HG03439 (cell line): ENCODE measurements around the gene GRID2.

Experiments
- ATAC-seq: cut with Tn5 transposase; IDR thresholded peaks from one replicate; pipeline ENCODE4 v1.9.1; 2021; ENCODE audit warnings: mild to moderate bottlenecking, moderate library complexity; ENCODE audit not compliant: unreplicated experiment

The GRID2 gene

GRCh38 chr4:93053140-93053539, 749.4 kb downstream of the GRID2 start:
- no peak for ATAC-seq

DNA sequence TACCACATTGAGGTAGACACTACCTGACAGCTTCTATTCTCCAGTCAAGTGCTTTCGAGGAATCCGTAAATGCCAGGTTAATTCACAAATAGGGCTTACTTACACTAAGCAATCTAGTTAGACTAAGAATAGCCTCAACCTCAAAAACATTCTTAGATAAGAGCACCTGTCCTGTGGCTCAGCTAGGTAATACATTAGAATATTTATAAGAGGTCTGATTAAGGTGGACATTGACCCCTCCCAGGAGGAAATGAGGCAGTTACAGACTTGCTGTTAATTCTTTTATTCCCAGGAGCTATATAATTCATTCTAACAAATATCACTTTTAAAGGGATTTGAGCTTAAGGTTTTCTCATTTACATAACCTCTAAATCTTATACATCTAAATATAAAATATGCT, 758.1 kb downstream of the GRID2 start:
- no peak for ATAC-seq

GRCh38 chr4:93063325-93063724, 759.6 kb downstream of the GRID2 start:
- ATAC-seq = no peak

DNA sequence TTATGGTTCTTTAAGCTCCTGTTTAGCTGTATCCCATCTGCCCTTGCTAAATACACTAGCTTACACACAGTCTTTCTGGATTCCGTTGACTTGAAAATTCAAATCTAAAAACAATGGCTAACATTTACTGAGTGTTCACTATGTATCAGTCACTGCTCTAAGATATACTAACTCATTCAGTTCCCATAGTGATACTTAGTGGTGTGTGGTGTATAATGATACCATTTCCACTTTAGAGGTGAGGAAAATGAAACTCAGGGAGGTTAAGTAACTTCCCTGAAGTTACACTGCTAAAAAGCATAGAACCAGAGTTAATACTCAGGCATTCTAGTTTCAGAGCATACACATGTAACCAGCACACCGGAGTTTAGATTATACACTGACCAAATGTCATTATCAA, 762.0 kb downstream of the GRID2 start:
- no peak for ATAC-seq

- no peak for ATAC-seq
Measured at GRCh38 chr4:93066749-93067148, 763.0 kb downstream of the GRID2 start.

GRCh38 chr4:93072292-93072691, 768.5 kb downstream of the GRID2 start:
- no peak for ATAC-seq

DNA sequence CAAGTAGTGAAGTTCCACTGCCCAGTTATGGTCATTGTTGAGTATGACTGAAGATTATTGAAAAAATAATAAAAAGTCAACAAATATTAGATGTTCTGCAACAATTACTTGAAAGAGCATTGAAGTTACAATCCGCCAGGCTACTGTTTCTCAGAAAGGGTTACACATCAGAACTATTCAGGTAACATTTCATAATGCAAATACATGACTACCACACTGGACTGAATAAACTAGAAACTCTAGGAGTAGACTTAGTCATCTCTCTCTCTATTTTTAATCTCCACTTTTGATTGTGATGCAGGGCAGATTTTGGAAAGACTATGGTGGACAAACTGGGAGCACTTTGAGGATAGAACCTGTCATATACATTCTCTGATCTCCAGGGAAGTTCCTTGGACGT, 776.5 kb downstream of the GRID2 start:
- no peak for ATAC-seq

- no peak for ATAC-seq
Measured at GRCh38 chr4:93084599-93085305, 781.0 kb downstream of the GRID2 start.

DNA sequence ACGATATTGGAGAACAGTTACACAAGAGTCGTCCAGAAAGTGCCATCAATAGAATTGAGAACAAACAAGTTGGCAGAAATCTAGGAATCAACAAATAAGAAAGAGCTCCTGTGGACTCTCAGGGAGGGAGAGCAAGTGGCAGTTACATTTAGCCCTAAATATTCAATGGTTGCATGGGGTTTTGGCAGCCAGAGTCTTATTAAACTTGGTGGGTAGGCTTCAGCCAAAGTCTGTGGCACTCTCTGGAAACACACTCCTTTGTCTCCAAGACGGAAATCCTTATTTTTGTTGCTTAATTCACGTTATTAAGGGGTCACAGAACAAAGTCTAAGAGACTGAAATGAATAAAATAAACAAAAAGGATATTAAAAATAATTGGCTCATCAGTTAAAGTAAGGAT, 782.6 kb downstream of the GRID2 start:
- no peak for ATAC-seq

GRCh38 chr4:93092765-93093164, 789.0 kb downstream of the GRID2 start:
- no peak for ATAC-seq

- no peak for ATAC-seq
Measured at GRCh38 chr4:93103042-93103441, 799.3 kb downstream of the GRID2 start.

DNA sequence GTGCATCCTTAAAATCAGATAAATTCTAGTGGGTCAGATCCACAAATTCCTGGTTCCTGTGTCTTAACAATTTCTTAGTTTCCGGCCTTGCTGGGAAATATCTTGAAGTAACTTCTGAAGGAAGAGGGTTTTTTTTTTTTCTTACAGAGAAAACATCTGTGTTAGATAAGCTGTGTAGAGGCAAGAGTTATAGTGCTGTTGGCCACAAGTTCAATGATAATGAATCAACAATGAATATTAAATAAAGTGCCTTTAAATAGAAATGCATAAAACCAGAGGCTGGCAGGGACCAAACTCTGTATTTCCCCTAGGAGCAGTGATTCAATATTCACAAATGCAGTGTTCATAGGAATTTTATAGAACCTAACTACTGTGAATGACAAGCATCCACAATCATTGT, 812.9 kb downstream of the GRID2 start:
- no peak for ATAC-seq

GRCh38 chr4:93127489-93127888, 823.7 kb downstream of the GRID2 start:
- ATAC-seq = no peak

GRCh38 chr4:93132631-93133030, 828.9 kb downstream of the GRID2 start:
- no peak for ATAC-seq

DNA sequence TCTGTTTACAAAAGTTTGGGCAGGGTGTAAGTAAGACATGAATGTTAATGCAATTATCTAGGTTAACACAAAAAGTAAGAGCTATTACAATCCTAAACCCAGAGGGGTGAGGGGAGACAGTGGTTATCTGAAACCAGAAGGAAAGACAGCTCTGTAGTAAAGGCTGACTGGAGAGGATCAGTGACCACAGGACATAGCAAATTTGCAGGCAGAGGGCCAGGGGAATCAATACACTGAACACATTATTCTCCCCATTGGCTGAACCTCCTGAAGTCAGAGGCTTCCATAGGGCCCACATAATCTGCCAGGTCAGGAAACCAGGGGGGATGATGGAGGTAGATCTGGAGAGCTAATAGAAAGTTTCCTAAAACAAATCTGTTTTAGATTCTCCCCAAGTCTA, 835.4 kb downstream of the GRID2 start:
- no peak for ATAC-seq

DNA sequence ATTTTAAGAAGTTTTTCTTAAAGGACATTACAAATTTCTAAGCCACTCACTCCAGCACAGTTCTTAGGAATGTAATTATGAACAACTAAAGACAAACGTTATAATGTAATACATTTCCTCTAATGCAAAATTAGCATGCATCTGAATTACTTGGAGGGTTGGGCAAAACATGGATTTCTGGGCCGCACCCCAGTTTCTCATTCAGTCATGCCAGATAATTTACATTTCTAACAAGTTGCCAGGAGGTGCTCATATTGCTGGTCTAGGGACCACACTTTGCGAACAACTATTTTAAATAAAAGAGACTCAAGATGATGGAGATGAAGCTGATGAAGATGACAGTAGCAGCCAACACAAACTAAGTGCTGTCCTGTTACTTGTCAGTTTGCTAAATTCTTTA, 840.1 kb downstream of the GRID2 start:
- no peak for ATAC-seq

- no peak for ATAC-seq
Measured at GRCh38 chr4:93144644-93145043, 840.9 kb downstream of the GRID2 start.

DNA sequence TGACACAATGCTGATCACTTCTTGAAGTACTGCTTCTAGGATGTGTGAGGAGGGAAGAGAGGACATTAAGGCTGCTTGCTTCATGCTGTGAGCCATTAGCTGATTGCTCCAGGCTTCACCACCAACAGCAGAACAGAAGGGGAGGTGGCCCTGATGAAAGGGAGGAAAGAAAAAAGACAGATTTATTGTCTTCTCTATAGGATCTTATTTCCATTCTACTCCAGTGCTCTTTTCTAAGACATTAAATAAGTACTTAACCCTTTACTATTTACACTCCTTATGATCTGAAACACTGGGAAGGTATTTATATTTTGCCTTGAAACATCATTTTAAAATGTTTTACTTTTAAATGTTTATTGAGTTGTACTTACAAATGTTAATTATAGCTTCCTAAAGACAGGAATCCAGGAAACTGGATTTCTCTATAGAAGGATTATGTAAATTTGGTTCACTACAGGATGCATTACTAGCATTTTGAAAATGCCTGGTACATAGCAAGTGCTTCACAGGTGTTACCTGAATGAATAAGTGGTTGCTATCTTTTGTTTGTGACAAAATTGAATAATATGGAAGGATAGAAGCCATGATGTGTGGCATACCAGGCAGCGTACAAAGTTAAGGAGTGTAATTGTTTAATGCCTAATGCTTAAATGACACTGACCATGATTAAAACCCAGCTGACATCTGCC, 843.9 kb downstream of the GRID2 start:
- no peak for ATAC-seq

GRCh38 chr4:93152491-93152890, 848.7 kb downstream of the GRID2 start:
- ATAC-seq = no peak

GRCh38 chr4:93157986-93158385, 854.2 kb downstream of the GRID2 start:
- ATAC-seq = no peak

DNA sequence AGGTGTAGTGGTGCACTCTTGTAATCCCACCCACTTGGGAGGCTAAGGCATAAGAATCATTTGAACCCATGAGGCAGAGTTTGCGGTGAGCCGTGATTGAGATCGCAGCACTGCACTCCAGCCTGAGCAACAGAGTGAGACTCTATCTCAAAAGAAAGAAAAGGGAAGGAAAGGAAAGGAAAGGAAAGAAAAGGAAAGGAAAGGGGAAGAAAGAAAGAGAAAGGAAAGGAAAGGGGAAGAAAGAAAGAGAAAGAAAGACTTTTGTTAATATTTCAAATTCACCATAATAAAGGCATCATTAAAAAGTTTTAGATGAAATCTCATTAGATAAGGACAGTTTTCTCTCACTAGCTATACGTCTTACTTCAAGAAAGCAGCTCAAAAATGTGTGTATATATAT, 864.3 kb downstream of the GRID2 start:
- ATAC-seq = no peak

GRCh38 chr4:93169966-93170365, 866.2 kb downstream of the GRID2 start:
- no peak for ATAC-seq

DNA sequence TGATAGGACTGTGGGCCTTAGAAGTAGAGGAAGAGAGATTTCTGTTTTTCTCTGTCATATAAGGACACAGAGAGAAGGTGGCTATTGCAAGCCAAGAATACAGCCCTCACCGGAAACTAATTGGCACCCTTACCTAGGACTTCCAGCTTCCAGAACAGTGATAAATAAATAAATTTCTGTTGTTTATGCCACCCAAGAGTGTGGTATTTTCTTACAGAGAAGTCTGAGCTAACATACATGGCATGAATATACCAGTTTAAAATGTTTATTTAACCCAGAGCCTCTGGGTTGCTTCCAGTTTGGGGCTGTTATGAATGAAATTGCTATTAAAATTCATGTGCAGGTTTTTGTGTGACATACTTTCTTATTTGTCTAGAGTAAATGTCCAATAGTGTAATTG, 870.8 kb downstream of the GRID2 start:
- no peak for ATAC-seq
